ENCODE measurements around the gene GHRHR.

GHRHR gene

DNA sequence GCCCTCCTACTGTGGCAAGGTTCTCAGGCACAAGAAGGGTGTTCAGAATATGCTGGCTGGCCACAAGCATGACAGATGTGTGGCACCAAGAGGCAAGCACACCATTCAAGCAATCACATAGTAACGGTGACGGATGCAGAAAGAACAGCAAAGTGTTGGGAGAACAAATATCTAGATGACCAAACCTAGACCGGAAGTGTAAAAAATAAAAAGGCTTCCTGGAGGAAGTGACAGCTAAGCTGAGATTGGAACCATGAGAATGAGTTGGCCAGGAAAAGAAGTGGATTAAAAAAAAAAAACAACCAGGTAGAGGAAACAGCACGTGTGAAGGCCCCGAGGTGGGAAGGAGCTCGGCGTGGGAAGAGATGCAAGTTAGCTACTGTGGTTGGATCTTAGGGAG is 22.0 kb downstream of the GHRHR start:
- TF ChIP-seq, protein P1, sequence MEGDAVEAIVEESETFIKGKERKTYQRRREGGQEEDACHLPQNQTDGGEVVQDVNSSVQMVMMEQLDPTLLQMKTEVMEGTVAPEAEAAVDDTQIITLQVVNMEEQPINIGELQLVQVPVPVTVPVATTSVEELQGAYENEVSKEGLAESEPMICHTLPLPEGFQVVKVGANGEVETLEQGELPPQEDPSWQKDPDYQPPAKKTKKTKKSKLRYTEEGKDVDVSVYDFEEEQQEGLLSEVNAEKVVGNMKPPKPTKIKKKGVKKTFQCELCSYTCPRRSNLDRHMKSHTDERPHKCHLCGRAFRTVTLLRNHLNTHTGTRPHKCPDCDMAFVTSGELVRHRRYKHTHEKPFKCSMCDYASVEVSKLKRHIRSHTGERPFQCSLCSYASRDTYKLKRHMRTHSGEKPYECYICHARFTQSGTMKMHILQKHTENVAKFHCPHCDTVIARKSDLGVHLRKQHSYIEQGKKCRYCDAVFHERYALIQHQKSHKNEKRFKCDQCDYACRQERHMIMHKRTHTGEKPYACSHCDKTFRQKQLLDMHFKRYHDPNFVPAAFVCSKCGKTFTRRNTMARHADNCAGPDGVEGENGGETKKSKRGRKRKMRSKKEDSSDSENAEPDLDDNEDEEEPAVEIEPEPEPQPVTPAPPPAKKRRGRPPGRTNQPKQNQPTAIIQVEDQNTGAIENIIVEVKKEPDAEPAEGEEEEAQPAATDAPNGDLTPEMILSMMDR (IDR thresholded peaks at IDR 0.05; ENCODE audit: extremely low read depth, missing control alignments): no peak
- no peak for DNase-seq (ENCODE audit: low spot score)

GRCh38 chr7:30986331-30986730 is 22.6 kb downstream of the GHRHR start:
- no peak for DNase-seq (ENCODE audit: low spot score)
- TF ChIP-seq, protein P1 (IDR thresholded peaks at IDR 0.05; ENCODE audit: extremely low read depth, missing control alignments): no peak

DNA sequence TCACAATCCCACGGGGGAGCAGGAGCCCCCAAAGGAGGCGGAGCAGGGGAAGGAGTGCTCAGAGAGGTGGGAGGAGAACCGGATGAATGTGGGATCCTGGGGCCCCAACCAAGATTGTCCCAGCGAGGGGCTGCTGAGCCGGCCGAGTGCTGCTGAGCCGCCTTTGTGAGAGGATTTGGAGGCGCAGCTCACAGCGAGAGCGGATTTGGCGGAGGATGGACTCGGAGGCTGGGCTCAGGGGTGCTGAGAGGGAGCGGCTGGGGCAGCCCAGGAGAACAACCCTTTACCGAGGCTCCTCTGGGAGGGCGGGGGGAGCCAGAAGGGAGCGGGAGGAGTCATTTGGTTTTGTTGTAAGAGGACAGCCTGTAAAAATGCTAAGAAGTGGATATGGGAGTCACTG is 23.0 kb downstream of the GHRHR start:
- no peak for DNase-seq (ENCODE audit: low spot score)
- TF ChIP-seq, protein P1 (IDR thresholded peaks at IDR 0.05; ENCODE audit: extremely low read depth, missing control alignments): no peak

DNA sequence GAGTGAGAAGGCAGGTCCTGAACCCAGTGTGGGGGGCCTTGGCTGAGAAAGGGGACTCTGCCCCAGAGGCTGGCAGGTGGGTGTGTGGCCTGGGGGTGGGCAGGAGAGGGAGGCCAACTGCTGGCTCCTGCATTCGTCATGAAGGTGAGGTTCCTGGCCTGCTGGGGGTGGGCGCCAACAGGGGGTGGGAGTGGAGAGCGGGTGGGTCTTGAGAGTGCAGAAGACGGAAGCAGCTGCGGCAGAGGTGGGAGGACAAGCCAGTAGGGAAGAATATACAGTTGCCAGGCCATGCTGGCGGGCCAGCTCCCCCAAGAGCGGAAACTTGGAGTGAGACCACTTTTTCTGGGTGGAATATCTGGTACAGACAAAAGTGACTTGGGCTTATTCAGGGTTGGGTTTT is 23.4 kb downstream of the GHRHR start:
- TF ChIP-seq, protein P1 (IDR thresholded peaks at IDR 0.05; ENCODE audit: extremely low read depth, missing control alignments): no peak
- DNase-seq (ENCODE audit: low spot score): no peak

- TF ChIP-seq, protein P1 (IDR thresholded peaks at IDR 0.05; ENCODE audit: extremely low read depth, missing control alignments): no peak
- no peak for DNase-seq (ENCODE audit: low spot score)
These were observed 24.2 kb downstream of the GHRHR start for GRCh38 chr7:30987936-30988335.

GRCh38 chr7:30988351-30989005 is 24.7 kb downstream of the GHRHR start:
- TF ChIP-seq, protein P1 (IDR thresholded peaks at IDR 0.05; ENCODE audit: extremely low read depth, missing control alignments): no peak

DNA sequence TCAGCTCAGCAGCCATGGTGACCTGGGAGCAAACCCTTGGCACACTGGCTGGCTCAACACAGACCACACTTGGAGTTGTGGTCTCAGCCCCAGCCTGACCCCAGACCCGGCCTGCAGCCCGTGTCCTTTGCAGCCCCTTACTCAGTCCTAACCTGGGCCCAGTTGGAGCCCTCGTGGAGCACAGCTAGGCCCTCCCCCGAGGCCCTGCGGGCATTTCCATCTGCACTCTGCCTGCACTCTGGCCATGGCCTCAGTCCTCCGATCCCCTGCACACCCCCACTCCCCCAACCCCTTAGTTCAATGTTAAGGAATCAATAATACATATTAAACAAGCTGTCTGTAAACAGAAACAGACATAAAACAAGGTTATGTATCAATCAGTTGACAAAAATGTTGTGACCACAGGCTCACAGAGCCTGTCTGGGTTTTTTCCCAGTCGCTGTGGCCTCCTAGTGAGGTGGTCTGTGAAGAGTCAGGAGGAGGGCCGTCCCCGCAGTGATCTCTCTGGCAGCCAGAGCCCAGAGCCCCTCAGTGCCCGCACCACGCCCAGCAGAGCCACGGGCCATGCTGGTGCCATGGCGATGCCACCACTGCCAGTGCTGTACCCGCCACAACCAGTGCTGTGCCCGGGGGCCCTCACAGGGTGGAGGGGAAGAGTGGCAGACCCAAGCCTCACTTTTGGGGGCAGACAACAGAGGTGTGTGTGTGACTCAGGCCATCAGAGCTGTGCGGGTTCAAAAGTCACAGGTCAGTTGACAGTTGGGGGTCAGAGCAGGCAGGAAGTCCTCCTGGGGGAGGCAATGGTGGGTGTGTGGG is 25.5 kb downstream of the GHRHR start:
- DNase-seq (ENCODE audit: low spot score): no peak
- TF ChIP-seq, protein P1 (IDR thresholded peaks at IDR 0.05; ENCODE audit: extremely low read depth, missing control alignments): no peak

More at GRCh38 chr7:30988351-30989005, 24.7 kb downstream of the GHRHR start:
- DNase-seq (ENCODE audit: low spot score): no peak
